HG03354 (cell line): ENCODE measurements around the gene CNTN4.

ENCODE experiments used
- ATAC-seq: cut with Tn5 transposase; IDR thresholded peaks from one replicate; pipeline ENCODE4 v1.9.1; 2021; ENCODE audit warnings: mild to moderate bottlenecking; ENCODE audit not compliant: unreplicated experiment, poor library complexity, severe bottlenecking

CNTN4 gene

DNA sequence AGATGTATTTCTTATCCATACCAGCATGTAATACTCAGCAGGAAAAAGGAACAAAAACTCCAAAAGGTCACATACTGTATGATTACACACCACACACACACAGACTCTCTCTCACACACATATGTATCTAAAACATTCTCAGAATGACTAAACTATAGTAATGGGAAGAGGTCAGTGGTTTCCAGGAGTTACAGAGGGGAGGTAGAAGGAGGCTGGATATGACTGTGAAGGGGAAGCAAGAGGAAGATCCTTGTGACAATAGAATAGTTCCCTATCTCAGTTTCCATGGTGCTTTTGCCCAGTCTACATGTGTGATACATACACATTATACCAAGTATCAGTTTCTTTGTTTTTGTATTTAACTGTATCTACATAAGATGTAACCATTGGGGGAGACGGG, 821.4 kb downstream of the CNTN4 start:
- ATAC-seq, result no peak

DNA sequence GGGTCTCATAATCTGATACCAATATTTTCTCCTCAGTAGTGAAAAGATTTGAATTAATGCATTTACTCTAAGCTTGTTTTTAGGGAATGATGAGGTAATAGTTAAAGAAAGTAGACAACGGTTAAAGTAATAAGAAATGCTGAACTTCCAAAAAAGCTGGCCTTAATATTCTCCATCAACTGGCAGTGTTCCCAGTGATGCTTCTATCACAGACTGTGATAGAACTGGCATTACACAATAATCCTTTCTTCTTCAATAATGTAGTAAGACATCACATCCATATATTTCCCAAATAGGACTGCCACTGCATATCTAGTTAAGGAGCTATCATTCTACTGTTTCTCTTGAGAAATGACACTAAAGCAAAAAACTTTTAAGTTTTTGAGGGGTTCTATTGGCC, 822.8 kb downstream of the CNTN4 start:
- ATAC-seq, result no peak

GRCh38 chr3:2921903-2922302, 823.2 kb downstream of the CNTN4 start:
- ATAC-seq, result peak; percentile 87

GRCh38 chr3:2923390-2923789, 824.7 kb downstream of the CNTN4 start:
- ATAC-seq, result no peak

DNA sequence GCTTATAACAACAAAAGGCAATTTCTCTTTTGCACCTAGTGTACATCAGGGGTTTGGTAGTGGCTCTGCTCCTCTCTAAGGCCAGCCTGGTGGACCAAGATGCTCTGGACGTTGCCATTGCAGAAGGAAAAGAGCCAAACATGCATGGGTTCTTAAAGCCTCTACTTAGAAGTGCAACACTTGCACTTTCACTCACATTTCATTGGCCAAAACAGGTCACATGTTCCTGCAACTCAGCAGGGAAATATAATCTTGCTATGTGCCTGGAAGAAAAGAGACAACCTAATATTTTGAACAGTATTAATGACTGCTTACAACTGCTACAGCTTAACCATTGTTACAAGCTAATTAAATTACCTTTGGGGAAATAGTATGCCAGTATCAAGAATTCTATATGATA, 828.6 kb downstream of the CNTN4 start:
- ATAC-seq, result peak; percentile 50

DNA sequence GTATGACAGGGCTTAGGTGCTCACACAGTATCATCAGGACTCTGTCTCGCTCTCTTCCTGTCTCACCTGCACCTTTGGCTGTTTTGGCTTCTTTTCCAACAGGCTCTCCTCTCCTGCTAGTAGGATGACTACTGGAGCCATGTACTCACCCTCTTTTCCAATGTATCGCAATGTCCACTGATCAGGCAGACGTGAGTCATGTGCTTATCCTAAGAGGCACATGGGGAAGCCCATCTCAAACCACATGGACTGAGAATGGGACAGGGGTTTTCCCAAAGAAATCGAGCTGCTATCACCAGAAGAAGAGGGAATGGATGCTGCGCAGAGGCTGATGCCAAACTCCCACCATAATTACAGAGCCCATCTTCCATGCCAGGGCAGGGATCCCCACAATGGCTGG, 830.9 kb downstream of the CNTN4 start:
- ATAC-seq, result no peak

DNA sequence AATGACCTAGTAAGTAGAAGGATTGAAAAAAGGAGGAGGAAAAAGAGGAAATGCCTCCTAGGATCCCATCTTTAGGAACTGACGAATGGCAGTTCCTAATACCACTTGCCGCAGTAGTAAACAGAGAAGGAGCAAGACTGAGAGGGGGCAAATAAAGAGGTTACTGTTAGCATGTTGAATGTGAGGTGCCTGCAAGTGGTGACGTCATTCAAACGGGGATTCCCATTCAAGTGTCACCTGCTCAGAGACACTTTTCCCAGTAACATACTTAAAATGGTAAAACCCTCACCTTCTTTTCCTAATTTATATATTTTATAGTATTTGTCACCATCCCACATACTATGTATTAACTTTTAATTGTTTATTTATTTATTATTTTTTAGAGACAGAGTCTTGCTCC, 832.6 kb downstream of the CNTN4 start:
- no peak for ATAC-seq

DNA sequence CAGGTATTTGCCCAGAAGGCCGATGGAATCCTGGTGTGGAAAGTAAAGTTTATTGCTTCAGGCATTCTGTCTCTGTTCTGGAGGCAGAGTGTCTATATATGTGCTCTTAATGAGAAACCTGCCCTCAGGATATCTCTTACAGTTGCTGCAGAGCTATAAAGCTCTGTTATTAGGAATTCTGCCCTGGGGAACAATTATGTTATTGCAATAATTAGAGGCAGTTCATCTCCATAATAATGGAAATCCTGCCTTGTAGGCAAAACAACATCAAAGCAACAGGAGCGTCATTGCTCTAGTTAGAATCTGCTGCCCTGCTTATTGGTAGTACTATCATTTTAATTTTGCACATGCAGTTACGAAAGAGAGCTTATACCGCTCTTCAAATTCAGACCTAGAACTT, 835.9 kb downstream of the CNTN4 start:
- ATAC-seq, result no peak

- ATAC-seq, result no peak
These were observed 838.4 kb downstream of the CNTN4 start for GRCh38 chr3:2937055-2937454.

GRCh38 chr3:2937592-2937991, 838.9 kb downstream of the CNTN4 start:
- no peak for ATAC-seq

DNA sequence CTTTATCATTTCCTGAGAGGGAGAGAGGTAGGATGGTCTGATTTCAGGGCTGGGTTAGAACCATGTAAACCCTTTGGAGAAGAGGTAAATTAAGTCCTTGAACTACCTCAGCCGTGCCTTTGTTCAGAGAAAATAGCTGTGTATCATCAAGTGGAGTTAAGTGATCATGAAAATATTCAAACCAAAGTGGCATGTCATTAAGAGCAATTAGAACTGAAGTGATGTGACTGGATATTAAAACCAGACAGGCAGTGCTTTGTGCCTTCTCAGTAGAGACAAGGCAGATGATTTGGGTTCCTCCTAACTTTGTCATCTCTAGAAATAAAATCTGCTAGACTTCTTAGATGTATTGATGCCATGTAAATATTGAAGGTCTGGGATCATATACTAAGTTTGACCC, 840.0 kb downstream of the CNTN4 start:
- no peak for ATAC-seq

DNA sequence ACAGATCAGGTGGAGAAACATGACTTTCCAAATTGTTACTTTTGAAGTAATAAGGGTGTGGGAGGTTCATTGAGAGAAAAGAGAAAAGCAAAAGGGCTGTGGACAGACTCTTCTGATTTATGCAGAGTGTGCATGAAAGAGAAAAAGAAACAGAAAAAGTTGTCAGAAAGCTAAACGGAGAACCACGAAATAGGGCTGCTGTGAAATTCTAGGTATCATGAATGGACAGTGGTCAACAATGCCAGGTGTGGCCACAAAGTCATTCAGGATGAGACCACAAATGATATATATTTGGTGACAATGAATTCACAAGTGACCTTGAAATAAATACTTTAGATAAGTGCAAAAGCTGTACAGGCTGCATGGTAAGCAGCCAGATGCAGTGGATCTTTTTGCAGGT, 841.4 kb downstream of the CNTN4 start:
- peak; percentile 46 for ATAC-seq

DNA sequence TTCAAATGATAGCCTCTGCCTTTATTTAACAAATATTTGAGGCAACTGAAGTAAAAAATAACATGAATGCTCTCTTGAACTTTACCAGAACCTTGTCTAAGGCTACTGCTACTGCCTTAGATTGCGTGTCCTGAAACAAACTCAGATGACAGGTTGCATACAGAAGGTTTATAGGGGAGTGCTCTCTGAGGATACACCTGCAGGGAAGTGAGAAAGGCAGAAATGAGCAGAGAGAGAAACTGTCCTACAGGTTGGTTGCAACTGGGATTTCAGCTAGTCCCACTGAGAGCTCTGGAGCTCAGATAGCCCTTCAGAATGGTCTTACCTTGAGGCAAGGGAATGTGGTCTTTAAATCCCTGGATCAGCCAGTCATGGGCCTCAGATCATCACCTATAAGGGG, 846.0 kb downstream of the CNTN4 start:
- peak; percentile 90 for ATAC-seq

DNA sequence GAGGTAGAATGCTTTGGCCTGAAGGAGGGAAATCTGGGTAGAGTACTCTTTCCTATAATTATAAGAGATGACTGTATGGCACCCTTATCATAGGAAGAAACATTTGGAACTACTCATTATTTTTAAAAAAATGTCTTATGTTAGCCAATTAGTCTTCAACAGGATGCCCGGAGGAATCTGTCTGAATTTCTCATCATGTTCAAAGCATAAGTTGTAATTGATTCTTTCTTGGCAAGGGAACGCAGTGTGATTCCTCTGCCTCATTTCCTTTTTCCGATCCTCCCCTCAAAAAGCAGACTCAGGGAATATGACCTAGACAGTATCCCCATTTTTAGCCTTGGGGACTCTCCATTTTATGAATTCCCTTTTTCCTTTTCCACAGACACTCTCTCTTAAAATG, 846.5 kb downstream of the CNTN4 start:
- ATAC-seq, result no peak

GRCh38 chr3:2947536-2947935, 848.9 kb downstream of the CNTN4 start:
- ATAC-seq, result no peak

GRCh38 chr3:2948882-2949281, 850.2 kb downstream of the CNTN4 start:
- no peak for ATAC-seq

- ATAC-seq, result no peak
These were observed 851.5 kb downstream of the CNTN4 start for GRCh38 chr3:2950159-2950558.

- ATAC-seq, result no peak
These were observed 858.4 kb downstream of the CNTN4 start for GRCh38 chr3:2957115-2957514.

DNA sequence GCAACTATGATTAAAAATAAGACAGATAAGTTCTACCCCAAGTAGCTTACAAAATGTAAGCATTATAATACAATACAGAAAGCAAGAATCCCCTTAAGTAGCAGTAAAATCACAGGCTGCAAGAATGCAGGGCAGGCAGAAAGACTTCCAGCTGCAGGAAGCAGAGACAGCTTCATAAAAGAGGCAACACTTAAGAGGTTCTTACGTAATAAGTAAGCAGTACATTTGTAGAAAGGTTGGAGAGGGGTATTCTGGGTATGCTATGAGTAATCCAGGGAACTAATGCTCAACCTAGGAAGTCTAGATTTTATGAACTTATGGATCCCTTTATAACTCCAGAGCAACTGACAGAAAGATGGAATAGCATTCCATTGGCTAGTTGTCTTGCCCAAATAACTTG, 859.9 kb downstream of the CNTN4 start:
- ATAC-seq, result no peak

DNA sequence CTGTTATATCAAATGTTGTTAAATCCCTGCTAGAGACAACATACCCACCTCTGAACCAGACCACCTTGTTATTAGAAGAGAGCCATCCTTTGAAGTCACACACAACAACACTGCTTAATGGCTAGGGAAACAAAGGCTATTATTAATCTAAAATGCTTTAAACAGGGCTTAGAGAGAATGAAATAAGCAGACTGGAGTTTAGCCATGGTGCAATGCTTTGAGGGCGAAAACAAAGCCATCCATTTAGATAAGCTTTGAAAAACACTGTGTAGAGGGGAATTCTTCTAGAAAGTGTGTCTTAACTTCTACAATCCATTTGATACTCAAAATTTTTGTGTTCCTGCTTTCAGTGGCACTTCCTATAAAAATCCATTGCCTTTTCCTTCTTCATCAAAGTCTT, 862.9 kb downstream of the CNTN4 start:
- no peak for ATAC-seq

GRCh38 chr3:2967871-2968270, 869.2 kb downstream of the CNTN4 start:
- ATAC-seq, result no peak

- no peak for ATAC-seq
These were observed 869.8 kb downstream of the CNTN4 start for GRCh38 chr3:2968475-2968874.

- ATAC-seq, result no peak
These were observed 877.5 kb downstream of the CNTN4 start for GRCh38 chr3:2976212-2976611.
